Chondrocyte (in vitro differentiated cells): ENCODE measurements around the gene KIRREL3. TPM values are rescaled to one million over a fixed set of nuclear protein-coding genes. Genes with fewer than 3 reads are reported as not detected.

Source experiments
- DNase-seq: peaks from one replicate; pipeline ENCODE4 v3.0.0; 2021; ENCODE audit warnings: mixed read lengths, low spot score
- H3K27ac Mint-ChIP-seq: one replicate; pipeline ENCODE4 v1.8.0; 2021; ENCODE audit warnings: mild to moderate bottlenecking, moderate library complexity, mixed read lengths; ENCODE audit not compliant: unreplicated experiment
- H3K27me3 Mint-ChIP-seq: 2 replicates; pipeline ENCODE4 v1.8.0; 2021; ENCODE audit warnings: low read depth, mixed read lengths
- H3K36me3 Mint-ChIP-seq: 2 replicates; pipeline ENCODE4 v1.8.0; 2021; ENCODE audit warnings: low read depth, mixed read lengths
- H3K4me1 Mint-ChIP-seq: 2 replicates; pipeline ENCODE4 v1.8.0; 2021; ENCODE audit warnings: low read depth, mild to moderate bottlenecking, mixed read lengths
- H3K4me3 Mint-ChIP-seq: one replicate; pipeline ENCODE4 v1.8.0; 2021; ENCODE audit warnings: mild to moderate bottlenecking, moderate library complexity, mixed read lengths; ENCODE audit not compliant: unreplicated experiment
- H3K9me3 Mint-ChIP-seq: 2 replicates; pipeline ENCODE4 v1.8.0; 2021; ENCODE audit warnings: low read depth, mixed read lengths
- total RNA-seq: library from RNA; stranded (reverse); gene quantifications from 3 replicates; pipeline ENCODE4 v1.2.1, GENCODE V29; 2021
- TF ChIP-seq, protein P1 (sequence below): fragments of 200-600 bp; sonication (generic); IDR thresholded peaks from 2 replicates; pipeline ENCODE4 v1.5.0; 2021; ENCODE audit warnings: antibody characterized with exemption, mild to moderate bottlenecking, moderate library complexity

Gene KIRREL3
- total RNA-seq, 1 donor from 2014 or later = 1.2 TPM

GRCh38 chr11:126430581-126431335 lies 569.8 kb downstream of the KIRREL3 start:
- Mint-ChIP-seq H3K27ac (peak overlapping the region; percentile 92), H3K4me3 (no peak overlapping the region), H3K4me1 (peaks cover 34% of the 10 kb centered on the region), H3K27me3 (no peaks in the 10 kb centered on the region), H3K36me3 (peaks cover 2% of the 10 kb centered on the region), H3K9me3 (no peaks in the 10 kb centered on the region)
- DNase-seq = no peak
- TF ChIP-seq, protein P1, sequence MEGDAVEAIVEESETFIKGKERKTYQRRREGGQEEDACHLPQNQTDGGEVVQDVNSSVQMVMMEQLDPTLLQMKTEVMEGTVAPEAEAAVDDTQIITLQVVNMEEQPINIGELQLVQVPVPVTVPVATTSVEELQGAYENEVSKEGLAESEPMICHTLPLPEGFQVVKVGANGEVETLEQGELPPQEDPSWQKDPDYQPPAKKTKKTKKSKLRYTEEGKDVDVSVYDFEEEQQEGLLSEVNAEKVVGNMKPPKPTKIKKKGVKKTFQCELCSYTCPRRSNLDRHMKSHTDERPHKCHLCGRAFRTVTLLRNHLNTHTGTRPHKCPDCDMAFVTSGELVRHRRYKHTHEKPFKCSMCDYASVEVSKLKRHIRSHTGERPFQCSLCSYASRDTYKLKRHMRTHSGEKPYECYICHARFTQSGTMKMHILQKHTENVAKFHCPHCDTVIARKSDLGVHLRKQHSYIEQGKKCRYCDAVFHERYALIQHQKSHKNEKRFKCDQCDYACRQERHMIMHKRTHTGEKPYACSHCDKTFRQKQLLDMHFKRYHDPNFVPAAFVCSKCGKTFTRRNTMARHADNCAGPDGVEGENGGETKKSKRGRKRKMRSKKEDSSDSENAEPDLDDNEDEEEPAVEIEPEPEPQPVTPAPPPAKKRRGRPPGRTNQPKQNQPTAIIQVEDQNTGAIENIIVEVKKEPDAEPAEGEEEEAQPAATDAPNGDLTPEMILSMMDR = no peak

DNA sequence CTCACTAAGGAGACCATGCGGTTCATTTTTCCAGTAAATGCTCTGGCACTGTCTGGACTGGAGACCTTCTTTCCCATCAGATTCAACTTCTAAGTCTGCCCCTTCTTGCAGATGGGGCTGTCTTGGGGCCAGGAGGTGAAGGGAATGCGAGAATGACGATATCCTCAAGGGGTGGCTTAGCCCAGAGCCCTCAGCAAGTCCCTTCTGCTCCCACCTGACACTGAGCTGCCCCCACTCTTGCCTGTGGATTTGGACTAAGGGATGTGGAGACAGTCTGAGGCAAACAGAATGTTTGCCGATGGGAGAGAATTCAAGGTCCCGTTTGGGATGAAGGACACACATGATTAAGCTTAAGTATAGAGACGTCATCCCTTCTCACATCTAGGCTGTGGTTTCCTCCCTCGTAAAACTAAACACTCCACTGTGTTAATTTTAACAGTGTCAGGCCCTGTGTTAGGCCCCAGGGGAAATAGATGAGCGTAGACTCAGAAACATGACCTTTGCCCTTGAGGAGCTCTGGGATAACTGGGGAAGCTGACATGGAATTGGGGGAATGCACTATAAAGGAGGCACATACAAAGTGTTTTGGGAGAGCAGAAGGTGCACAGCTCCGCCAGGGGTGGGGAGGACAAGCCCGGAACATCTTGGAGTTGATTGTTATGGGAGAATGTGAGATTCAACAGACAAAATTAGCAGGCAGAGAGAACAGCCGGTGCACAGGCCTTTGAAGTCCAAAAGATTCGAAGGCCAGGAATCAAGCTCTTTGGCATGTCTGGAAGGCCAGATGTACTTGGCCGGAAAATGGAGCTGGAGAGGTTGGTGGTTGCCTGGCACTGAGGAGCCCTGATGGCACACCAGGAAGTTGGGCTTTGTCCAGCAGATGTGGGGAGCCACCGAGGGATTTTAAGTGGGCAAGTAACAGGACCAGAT lies 573.5 kb downstream of the KIRREL3 start:
- peaks cover 26% of the 10 kb centered on the region for H3K4me1 Mint-ChIP-seq
- no peaks in the 10 kb centered on the region for H3K9me3 Mint-ChIP-seq
- DNase-seq = no peak
- peaks cover 2% of the 10 kb centered on the region for H3K36me3 Mint-ChIP-seq
- no peaks in the 10 kb centered on the region for H3K27me3 Mint-ChIP-seq
- TF ChIP-seq, protein P1 = no peak
- peak overlapping the region; percentile 18 for H3K27ac Mint-ChIP-seq
- H3K4me3 Mint-ChIP-seq = no peak overlapping the region

DNA sequence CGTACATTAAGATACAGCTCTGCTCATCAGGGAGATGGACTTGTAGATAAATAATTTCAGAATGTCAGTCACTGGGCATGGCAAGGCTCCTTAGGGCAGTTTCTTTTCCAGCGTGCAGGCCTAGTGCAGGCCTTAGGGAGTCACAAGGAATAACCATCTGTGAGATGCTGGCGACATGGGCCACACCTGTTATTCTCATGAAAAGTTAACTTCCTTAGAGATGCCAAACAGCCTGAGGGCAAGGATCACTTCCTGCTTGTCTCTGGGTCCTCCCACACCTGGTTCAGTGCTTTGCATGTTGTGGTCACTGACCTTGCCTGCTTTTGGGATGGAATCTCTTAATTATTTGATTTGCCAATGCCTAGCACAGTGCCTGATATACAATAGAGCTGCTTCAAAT lies 574.5 kb downstream of the KIRREL3 start:
- no peak overlapping the region for H3K4me3 Mint-ChIP-seq
- H3K27ac Mint-ChIP-seq = no peak overlapping the region
- DNase-seq = no peak
- no peaks in the 10 kb centered on the region for H3K9me3 Mint-ChIP-seq
- H3K36me3 Mint-ChIP-seq = peaks cover 2% of the 10 kb centered on the region
- no peaks in the 10 kb centered on the region for H3K27me3 Mint-ChIP-seq
- TF ChIP-seq, protein P1 = no peak
- peaks cover 20% of the 10 kb centered on the region for H3K4me1 Mint-ChIP-seq

GRCh38 chr11:126424471-126425039 lies 576.0 kb downstream of the KIRREL3 start:
- H3K27ac Mint-ChIP-seq = no peak overlapping the region
- H3K4me1 Mint-ChIP-seq = peaks cover 31% of the 10 kb centered on the region
- TF ChIP-seq, protein P1 = no peak
- no peaks in the 10 kb centered on the region for H3K9me3 Mint-ChIP-seq
- DNase-seq = no peak
- no peaks in the 10 kb centered on the region for H3K27me3 Mint-ChIP-seq
- peaks cover 3% of the 10 kb centered on the region for H3K36me3 Mint-ChIP-seq
- no peak overlapping the region for H3K4me3 Mint-ChIP-seq

GRCh38 chr11:126423743-126424142 lies 576.8 kb downstream of the KIRREL3 start:
- no peaks in the 10 kb centered on the region for H3K27me3 Mint-ChIP-seq
- no peaks in the 10 kb centered on the region for H3K9me3 Mint-ChIP-seq
- H3K27ac Mint-ChIP-seq = no peak overlapping the region
- no peak for DNase-seq
- H3K4me1 Mint-ChIP-seq = peaks cover 35% of the 10 kb centered on the region
- TF ChIP-seq, protein P1 = no peak
- no peak overlapping the region for H3K4me3 Mint-ChIP-seq
- peaks cover 3% of the 10 kb centered on the region for H3K36me3 Mint-ChIP-seq
